ENCODE data around the gene GPR17. TPM values are rescaled to one million over a fixed set of nuclear protein-coding genes. Genes with fewer than 3 reads are reported as not detected.

GPR17 gene
- total RNA-seq, 2 donors from 2014 or later, result not detected

DNA sequence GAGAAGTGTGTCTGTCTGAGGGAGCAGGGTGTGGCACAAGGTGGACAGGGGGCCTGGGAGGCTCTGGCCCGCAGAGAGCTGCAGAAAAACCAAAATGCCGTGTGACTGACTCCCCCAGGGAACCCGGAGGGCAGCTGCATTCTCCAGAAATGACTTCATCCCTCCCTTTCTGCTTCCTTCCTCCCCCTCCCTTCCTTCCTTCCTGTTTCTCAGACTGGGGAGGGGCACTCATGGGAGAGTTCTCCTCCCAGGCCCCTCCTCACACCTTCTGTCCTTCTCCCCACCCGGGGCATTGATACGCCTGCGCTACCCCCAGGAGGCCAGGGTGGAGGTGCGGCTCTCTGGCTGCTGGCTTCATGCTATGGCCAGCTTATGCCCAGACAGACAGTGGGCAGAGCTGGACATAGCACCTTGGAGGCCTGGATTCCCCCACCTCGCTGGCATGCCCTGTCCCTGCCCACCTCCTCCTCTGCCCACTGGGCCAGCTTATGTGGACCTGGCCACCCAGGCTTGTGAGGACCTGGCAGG, 8.2 kb upstream of the GPR17 start:
- H3K4me3 Mint-ChIP-seq, result no peak overlapping the region
- no peak for ATAC-seq
- H3K9me3 Mint-ChIP-seq, result no peaks in the 10 kb centered on the region

DNA sequence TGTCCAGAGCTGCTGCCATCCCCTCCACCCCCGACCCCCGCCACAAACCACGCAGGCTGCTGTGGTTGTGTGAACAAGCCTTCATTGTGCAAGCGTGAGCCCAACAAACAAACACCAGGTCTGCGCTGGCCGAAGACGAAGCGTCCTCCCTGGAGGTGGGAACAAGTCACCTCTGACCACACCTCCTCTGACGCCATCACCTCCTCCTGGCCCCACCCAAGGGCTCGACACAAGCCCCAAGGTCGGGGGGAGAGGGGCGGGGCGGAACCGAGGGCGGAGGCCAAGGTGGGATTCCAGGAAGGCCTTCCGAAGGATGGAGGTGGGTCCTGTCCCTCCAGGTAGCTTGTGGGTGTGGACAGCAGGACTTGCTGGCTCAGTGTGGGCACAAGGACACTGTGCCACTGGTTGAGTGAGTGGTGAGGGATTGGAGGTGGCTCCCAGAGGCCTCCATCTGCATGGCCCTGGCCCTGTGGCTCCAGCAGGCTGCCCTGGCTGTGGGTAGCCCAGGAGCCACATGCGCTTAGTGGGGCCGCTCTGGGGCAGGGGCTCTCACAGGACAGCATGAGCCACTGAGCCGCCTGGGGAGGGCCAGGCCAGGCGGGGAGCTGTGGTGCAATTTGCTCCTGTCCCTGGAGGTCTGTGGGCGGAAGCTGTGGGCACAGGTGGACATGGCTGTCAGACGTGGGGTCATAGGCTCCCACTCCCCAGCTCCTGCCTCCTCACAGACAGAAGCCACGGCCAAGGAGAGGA, 7.4 kb upstream of the GPR17 start:
- no peak for ATAC-seq
- Mint-ChIP-seq H3K36me3 (no peaks in the 10 kb centered on the region), H3K9me3 (no peaks in the 10 kb centered on the region), H3K4me1 (ENCODE audit: low read depth in 2 of 2) (no peaks in the 10 kb centered on the region), H3K27ac (no peak overlapping the region), H3K27me3 (no peaks in the 10 kb centered on the region), H3K4me3 (no peak overlapping the region)
- no peak for DNase-seq (ENCODE audit: low spot score)

More for the DNA sequence above, 8.2 kb upstream of the GPR17 start:
- H3K27ac Mint-ChIP-seq, result no peak overlapping the region
- DNase-seq (ENCODE audit: low spot score), result no peak
- H3K4me1 Mint-ChIP-seq (ENCODE audit: low read depth in 2 of 2), result no peaks in the 10 kb centered on the region
- no peaks in the 10 kb centered on the region for H3K27me3 Mint-ChIP-seq
- no peaks in the 10 kb centered on the region for H3K36me3 Mint-ChIP-seq

GRCh38 chr2:127639111-127639474, 6.9 kb upstream of the GPR17 start:
- ATAC-seq (no peak), DNase-seq (ENCODE audit: low spot score) (no peak)
- no peak overlapping the region for H3K4me3 Mint-ChIP-seq
- no peaks in the 10 kb centered on the region for H3K36me3 Mint-ChIP-seq
- no peak overlapping the region for H3K27ac Mint-ChIP-seq
- H3K9me3 Mint-ChIP-seq, result no peaks in the 10 kb centered on the region
- H3K4me1 Mint-ChIP-seq (ENCODE audit: low read depth in 2 of 2), result peaks cover 0 to 2% of the 10 kb centered on the region in 2 donors
- no peaks in the 10 kb centered on the region for H3K27me3 Mint-ChIP-seq

DNA sequence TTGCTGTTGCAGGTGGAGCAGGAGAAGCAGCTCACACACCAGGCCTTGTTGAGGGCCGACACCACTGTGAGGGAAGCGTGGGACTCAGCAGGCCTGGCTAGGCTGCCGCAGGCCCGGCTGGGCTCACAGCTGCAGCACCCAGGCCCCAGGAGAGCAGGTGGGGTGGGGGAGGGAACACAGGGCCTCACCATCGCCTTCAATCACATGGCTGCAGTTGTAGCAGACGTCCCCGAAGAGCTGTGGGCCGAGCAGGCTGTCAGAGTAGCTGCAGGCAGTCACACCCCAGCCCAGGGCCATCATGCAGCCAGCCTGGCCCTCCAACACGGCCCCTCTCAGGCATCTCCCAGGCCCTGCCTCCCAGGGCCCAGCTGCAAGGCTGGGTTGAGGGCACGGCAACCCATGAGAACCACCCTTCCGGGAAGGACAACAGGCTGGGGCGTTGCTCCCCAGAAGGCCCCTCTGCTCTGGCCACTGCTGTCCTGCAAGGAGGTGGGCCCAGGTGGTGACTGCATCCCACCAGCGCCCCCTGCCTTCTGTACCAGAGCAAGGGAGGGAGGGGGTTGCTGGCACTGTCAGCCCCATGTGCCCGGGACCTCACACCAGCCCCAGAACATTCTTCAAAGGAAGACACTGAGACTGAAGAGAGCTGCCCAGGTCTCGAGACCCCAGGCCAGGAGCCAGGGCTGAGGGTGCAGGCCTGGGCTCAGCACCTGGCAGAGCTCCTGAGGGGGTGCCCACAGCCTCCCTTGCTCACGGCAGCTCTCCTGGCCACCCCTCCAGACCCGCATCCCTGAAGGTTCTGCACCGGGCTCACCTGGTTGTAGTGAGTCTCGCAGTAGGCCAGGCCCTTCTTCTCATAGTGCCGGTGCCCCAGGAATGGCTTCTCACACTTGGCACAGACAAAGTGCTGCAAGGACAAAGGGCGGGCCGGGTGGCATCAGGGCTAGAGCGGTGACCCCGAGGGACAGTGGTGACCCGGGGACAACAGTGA, 5.6 kb upstream of the GPR17 start:
- Mint-ChIP-seq H3K4me1 (ENCODE audit: low read depth in 2 of 2) (peaks cover 0 to 2% of the 10 kb centered on the region in 2 donors), H3K27ac (no peak overlapping the region)

DNA sequence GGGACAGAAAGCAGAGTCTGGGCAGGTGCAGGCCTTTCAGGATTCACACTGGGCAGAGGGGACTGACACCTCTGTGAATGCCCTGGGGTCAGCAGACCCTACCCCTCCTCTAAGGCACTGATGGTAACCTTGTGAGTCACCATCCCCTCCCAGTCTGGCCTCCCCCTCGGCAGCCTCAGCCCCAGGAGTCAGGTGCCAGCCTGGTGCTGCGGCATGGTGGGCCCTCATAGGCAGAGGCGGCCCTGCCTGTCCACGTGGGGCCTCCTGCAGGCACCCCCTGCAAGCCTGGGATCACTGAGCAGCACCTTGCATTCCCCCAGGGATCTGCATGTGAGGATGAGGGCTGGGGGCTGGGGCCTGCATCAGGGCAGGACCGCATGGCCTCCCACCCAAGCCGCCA, 4.8 kb upstream of the GPR17 start:
- Mint-ChIP-seq H3K27ac (no peak overlapping the region), H3K36me3 (no peaks in the 10 kb centered on the region), H3K9me3 (no peaks in the 10 kb centered on the region), H3K27me3 (no peaks in the 10 kb centered on the region), H3K4me1 (ENCODE audit: low read depth in 2 of 2) (peaks cover 0 to 2% of the 10 kb centered on the region in 2 donors), H3K4me3 (no peak overlapping the region)
- no peak for ATAC-seq
- no peak for DNase-seq (ENCODE audit: low spot score)

More for the DNA sequence above, 5.6 kb upstream of the GPR17 start:
- H3K36me3 Mint-ChIP-seq, result no peaks in the 10 kb centered on the region
- no peaks in the 10 kb centered on the region for H3K9me3 Mint-ChIP-seq
- H3K4me3 Mint-ChIP-seq, result no peak overlapping the region
- H3K27me3 Mint-ChIP-seq, result no peaks in the 10 kb centered on the region
- DNase-seq (ENCODE audit: low spot score) (no peak), ATAC-seq (no peak)

- H3K4me3 Mint-ChIP-seq, result no peak overlapping the region
- no peak for DNase-seq (ENCODE audit: low spot score)
- H3K27me3 Mint-ChIP-seq, result no peaks in the 10 kb centered on the region
- peaks cover 0 to 2% of the 10 kb centered on the region in 2 donors for H3K4me1 Mint-ChIP-seq (ENCODE audit: low read depth in 2 of 2)
- no peak overlapping the region for H3K27ac Mint-ChIP-seq
- H3K9me3 Mint-ChIP-seq, result no peaks in the 10 kb centered on the region
- ATAC-seq, result no peak
- H3K36me3 Mint-ChIP-seq, result no peaks in the 10 kb centered on the region
Measured at GRCh38 chr2:127641846-127642507, 4.0 kb upstream of the GPR17 start.

- Mint-ChIP-seq H3K36me3 (no peaks in the 10 kb centered on the region), H3K9me3 (no peaks in the 10 kb centered on the region), H3K27me3 (no peaks in the 10 kb centered on the region), H3K4me1 (ENCODE audit: low read depth in 2 of 2) (peaks cover 0 to 2% of the 10 kb centered on the region in 2 donors), H3K27ac (no peak overlapping the region), H3K4me3 (no peak overlapping the region)
- DNase-seq (ENCODE audit: low spot score) (no peak), ATAC-seq (no peak)
Measured at GRCh38 chr2:127642706-127643438, 3.1 kb upstream of the GPR17 start.

DNA sequence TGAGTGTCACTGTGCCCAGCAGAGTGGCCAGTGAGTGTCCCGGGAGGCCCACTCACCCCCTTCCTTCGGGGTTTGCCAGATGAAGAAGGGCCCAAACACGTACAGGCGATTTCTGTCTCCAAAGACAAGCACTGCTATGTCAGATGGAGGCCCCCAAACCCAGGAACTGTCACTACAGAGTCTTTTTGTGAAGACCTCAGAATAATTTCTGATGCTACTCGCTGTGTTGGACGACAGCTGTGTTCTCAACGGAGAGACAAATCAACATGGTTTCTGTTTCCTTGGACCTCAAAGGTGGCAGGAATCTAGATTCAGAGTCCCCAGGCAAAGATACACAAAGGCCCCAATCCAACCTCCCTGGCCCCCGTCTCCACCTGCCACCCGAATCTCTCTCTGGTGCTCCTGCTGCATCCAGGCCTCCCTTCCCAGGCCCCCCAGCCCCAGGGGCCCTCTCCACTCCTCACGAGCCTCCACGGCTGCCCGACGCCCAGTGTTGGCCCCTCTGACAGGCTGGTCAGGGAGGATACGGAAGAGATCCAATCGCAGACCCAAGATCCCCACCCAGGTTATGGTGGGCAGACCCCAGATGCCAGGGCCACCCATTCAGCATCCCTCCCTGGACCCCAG, 2.4 kb upstream of the GPR17 start:
- Mint-ChIP-seq H3K36me3 (no peaks in the 10 kb centered on the region), H3K27me3 (no peaks in the 10 kb centered on the region), H3K9me3 (no peaks in the 10 kb centered on the region), H3K4me1 (ENCODE audit: low read depth in 2 of 2) (peaks cover 0 to 2% of the 10 kb centered on the region in 2 donors), H3K4me3 (no peak overlapping the region), H3K27ac (no peak overlapping the region)
- ATAC-seq, result no peak
- DNase-seq (ENCODE audit: low spot score), result no peak

DNA sequence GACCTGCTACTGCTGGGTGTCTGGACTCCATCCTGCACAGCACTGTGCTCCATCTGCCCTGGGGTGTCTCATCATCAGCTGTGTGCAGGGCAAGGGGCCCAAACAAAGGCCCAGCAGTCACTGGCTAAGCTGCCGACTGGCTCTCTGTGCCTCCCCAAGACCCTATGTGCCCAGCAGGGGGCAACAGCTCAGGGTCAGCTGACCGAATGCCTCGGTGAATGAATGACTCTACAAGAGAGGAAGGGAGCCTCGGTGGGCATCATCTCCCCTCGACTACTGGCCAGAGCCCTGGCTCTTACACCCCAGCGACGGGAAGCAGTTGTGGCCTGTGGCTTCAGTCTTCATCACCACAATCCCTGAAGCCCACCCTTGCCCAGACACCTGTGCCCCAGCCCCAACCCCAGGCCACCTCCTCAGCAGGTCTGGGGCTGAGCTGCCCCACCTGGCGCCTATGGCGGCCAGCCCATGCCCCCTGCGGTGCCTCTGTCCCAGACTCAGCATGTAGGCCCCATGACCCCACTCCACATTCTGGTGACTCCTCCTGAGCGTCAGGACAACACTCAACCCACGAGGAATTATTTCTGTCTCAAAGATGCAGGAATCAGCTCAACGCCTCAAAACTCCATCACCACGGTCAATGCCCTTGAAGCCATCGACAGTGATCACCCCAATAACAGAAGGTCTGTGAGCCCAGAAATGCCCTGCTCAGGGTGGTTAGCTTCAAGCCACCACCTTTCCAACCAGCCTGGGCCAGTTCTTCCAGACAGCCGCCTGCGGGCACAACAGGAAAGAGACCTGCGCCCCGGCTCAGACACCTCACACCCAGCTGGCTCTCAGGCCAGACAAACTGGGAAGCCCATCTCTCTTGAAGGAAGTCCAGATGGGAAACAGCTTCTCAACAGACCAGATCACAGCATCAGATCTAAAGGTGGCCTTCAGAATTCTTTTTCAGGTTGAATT, 1.6 kb upstream of the GPR17 start:
- Mint-ChIP-seq H3K27me3 (no peaks in the 10 kb centered on the region), H3K9me3 (no peaks in the 10 kb centered on the region), H3K36me3 (no peaks in the 10 kb centered on the region), H3K4me1 (ENCODE audit: low read depth in 2 of 2) (peaks cover 0 to 5% of the 10 kb centered on the region in 2 donors), H3K4me3 (no peak overlapping the region), H3K27ac (no peak overlapping the region)
- DNase-seq (ENCODE audit: low spot score) (no peak), ATAC-seq (no peak)

- H3K4me1 Mint-ChIP-seq (ENCODE audit: low read depth in 2 of 2), result peaks cover 0 to 8% of the 10 kb centered on the region in 2 donors
- H3K27me3 Mint-ChIP-seq, result no peaks in the 10 kb centered on the region
- H3K27ac Mint-ChIP-seq, result no peak overlapping the region
- no peak overlapping the region for H3K4me3 Mint-ChIP-seq
- H3K9me3 Mint-ChIP-seq, result no peaks in the 10 kb centered on the region
- ATAC-seq, result no peak
- H3K36me3 Mint-ChIP-seq, result no peaks in the 10 kb centered on the region
- DNase-seq (ENCODE audit: low spot score), result no peak
Measured at GRCh38 chr2:127645026-127645394, 943 bp upstream of the GPR17 start.

GRCh38 chr2:127646487-127647241, 711 bp downstream of the GPR17 start:
- H3K27me3 Mint-ChIP-seq, result no peaks in the 10 kb centered on the region
- DNase-seq (ENCODE audit: low spot score) (no peak), ATAC-seq (no peak)
- H3K9me3 Mint-ChIP-seq, result no peaks in the 10 kb centered on the region
- H3K27ac Mint-ChIP-seq, result no peak overlapping the region
- no peaks in the 10 kb centered on the region for H3K36me3 Mint-ChIP-seq
- H3K4me1 Mint-ChIP-seq (ENCODE audit: low read depth in 2 of 2), result peaks cover 0 to 8% of the 10 kb centered on the region in 2 donors
- H3K4me3 Mint-ChIP-seq, result no peak overlapping the region

All from natural killer cell treated with Interleukin-12 subunit alpha and Interleukin-12 subunit beta and Interleukin-15 and Interleukin-18, amount 100 ng/mL, for 72 hours (primary cell).